ENCODE measurements around the gene GFOD2. TPM values are rescaled to one million over a fixed set of nuclear protein-coding genes. Genes with fewer than 3 reads are reported as not detected.

The GFOD2 gene
- total and polyA plus RNA-seq, 10 donors: 10.4 to 45.6 (median 39.8) TPM

- TF ChIP-seq POLR2AphosphoS5 (IDR thresholded peaks at IDR 0.05) (no peak), CTCF (IDR thresholded peaks at IDR 0.05 in 8 of 11, conservative IDR thresholded peaks at IDR 0.05 in 3 of 11) (no peak), POLR2A (IDR thresholded peaks at IDR 0.05) (no peak)
- DNase-seq: no peak
- WGBS, 5 donors: 93 to 98% (median 95%) methylated on average over 6 of the region's 6 CpGs
- Histone ChIP-seq H3K4me3 (no peak overlapping the region), H3K9me3 (no peaks in the 10 kb centered on the region), H3K27me3 (replicated peaks in 1 of 7) (no peaks in the 10 kb centered on the region), H3K27ac (no peak overlapping the region), H3K36me3 (peaks cover 0 to 16% (median 0%) of the 10 kb centered on the region in 6 donors), H3K4me1 (peaks cover 0 to 44% (median 27%) of the 10 kb centered on the region in 6 donors)
- intact Hi-C loops (cut with DNase I; ENCODE audit: low total_unique reads): no loop called here
Observed at GRCh38 chr16:67710607-67711006, 8.5 kb downstream of the GFOD2 start.

- DNase-seq: no peak
- no peaks in the 10 kb centered on the region for H3K9me3 ChIP-seq
- WGBS, 5 donors: 95 to 100% (median 100%) methylated on average over 1 of the region's 1 CpG
Observed at GRCh38 chr16:67709050-67709449, 10.1 kb downstream of the GFOD2 start.

GRCh38 chr16:67708368-67708771, 10.7 kb downstream of the GFOD2 start:
- H3K27ac ChIP-seq: peak overlapping the region in 1 of 8 donors; percentile 1
- H3K27me3 ChIP-seq (replicated peaks in 1 of 7): no peaks in the 10 kb centered on the region
- 61 to 94% (median 81%) methylated on average over 2 of the region's 2 CpGs for WGBS, 5 donors
- intact Hi-C loops (cut with DNase I; ENCODE audit: low total_unique reads): no loop called here
- H3K36me3 ChIP-seq: peaks cover 0 to 20% (median 0%) of the 10 kb centered on the region in 6 donors
- H3K4me1 ChIP-seq: peaks cover 0 to 36% (median 16%) of the 10 kb centered on the region in 6 donors
- no peak for TF ChIP-seq CTCF (IDR thresholded peaks at IDR 0.05 in 8 of 11, conservative IDR thresholded peaks at IDR 0.05 in 3 of 11)
- TF ChIP-seq POLR2A (IDR thresholded peaks at IDR 0.05): no peak
- no peak for TF ChIP-seq POLR2AphosphoS5 (IDR thresholded peaks at IDR 0.05)
- DNase-seq: no peak
- no peak overlapping the region for H3K4me3 ChIP-seq
- no peaks in the 10 kb centered on the region for H3K9me3 ChIP-seq

More at GRCh38 chr16:67709050-67709449, 10.1 kb downstream of the GFOD2 start:
- Histone ChIP-seq H3K27ac (no peak overlapping the region), H3K4me3 (no peak overlapping the region), H3K27me3 (replicated peaks in 1 of 7) (no peaks in the 10 kb centered on the region), H3K36me3 (peaks cover 0 to 20% (median 0%) of the 10 kb centered on the region in 6 donors), H3K4me1 (peaks cover 0 to 36% (median 19%) of the 10 kb centered on the region in 6 donors)
- TF ChIP-seq POLR2A (IDR thresholded peaks at IDR 0.05): no peak
- no peak for TF ChIP-seq POLR2AphosphoS5 (IDR thresholded peaks at IDR 0.05)
- no peak for TF ChIP-seq CTCF (IDR thresholded peaks at IDR 0.05 in 8 of 11, conservative IDR thresholded peaks at IDR 0.05 in 3 of 11)
- intact Hi-C loops (cut with DNase I; ENCODE audit: low total_unique reads): no loop called here

GRCh38 chr16:67707790-67708189, 11.3 kb downstream of the GFOD2 start:
- intact Hi-C loops (cut with DNase I; ENCODE audit: low total_unique reads): no loop called here
- Histone ChIP-seq H3K4me1 (peaks cover 0 to 35% (median 15%) of the 10 kb centered on the region in 6 donors), H3K27me3 (replicated peaks in 1 of 7) (no peaks in the 10 kb centered on the region), H3K36me3 (peaks cover 0 to 20% (median 0%) of the 10 kb centered on the region in 6 donors), H3K9me3 (no peaks in the 10 kb centered on the region), H3K4me3 (no peak overlapping the region), H3K27ac (no peak overlapping the region)
- DNase-seq: peak; percentile 25
- TF ChIP-seq POLR2A (IDR thresholded peaks at IDR 0.05): no peak
- TF ChIP-seq CTCF (IDR thresholded peaks at IDR 0.05 in 8 of 11, conservative IDR thresholded peaks at IDR 0.05 in 3 of 11): no peak
- no peak for TF ChIP-seq POLR2AphosphoS5 (IDR thresholded peaks at IDR 0.05)
- 97 to 100% (median 98%) methylated on average over 5 of the region's 5 CpGs for WGBS, 5 donors
